HG02588 (cell line): ENCODE data around the gene FPGT.
"Not testable (repeated sequence)": the region's sequence is repeated elsewhere in the genome, so short reads cannot be mapped to it uniquely, and the experiment has no call there.

Experiments used
- ATAC-seq: cut with Tn5 transposase; IDR thresholded peaks from one replicate; pipeline ENCODE4 v1.9.1; 2021; ENCODE audit warnings: mild to moderate bottlenecking, moderate library complexity; ENCODE audit not compliant: unreplicated experiment

The FPGT gene

GRCh38 chr1:74197657-74198552 lies at the start of gene FPGT, which contains the start of gene LRRIQ3:
Gene FPGT, plus strand, starts transcription at chr1:74198242. Its CDS starts 37 bp downstream, at chr1:74198279.
Gene LRRIQ3, minus strand, starts transcription at chr1:74198176. Its CDS starts 14,492 bp downstream, at chr1:74183684.
- ATAC-seq = peak; percentile 96

DNA sequence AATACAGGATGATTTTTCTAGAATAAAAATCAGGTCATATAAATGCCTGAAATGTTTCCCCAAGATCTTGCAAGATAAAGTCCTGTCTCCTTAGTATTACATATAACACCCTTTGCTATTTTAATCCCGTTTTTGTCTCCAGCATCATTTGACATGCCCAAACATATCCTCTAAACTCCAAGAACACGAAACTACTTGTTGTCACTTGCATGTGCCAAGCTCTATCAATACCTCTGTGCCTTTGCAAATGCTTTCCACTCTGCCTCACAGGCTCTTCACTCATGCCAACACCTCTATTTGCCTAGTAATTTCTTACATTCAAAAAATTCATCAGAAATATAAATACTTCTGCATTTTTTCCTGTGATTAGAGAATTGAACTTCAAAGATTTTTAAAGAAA lies 38.0 kb upstream of the FPGT start:
- no peak for ATAC-seq

GRCh38 chr1:74161497-74161896 lies 36.5 kb upstream of the FPGT start:
- no peak for ATAC-seq

DNA sequence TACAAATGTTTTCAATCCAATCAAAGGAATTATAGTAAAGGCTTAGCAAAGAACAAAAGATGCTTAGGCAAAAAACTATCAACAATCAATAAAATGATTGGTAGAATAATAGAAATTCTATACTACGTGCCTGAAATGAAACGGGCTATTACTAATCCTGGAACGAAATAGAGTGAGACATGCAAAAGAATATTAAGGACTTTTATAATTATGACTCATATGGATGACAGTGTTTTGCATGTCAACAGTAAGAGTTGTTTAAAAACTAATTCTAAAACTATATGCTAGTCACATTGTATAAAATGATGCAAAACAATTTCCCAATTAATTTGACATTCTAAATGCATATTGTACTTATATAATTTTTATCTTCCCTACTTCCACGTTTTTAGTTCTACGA lies 35.7 kb upstream of the FPGT start:
- ATAC-seq = no peak

DNA sequence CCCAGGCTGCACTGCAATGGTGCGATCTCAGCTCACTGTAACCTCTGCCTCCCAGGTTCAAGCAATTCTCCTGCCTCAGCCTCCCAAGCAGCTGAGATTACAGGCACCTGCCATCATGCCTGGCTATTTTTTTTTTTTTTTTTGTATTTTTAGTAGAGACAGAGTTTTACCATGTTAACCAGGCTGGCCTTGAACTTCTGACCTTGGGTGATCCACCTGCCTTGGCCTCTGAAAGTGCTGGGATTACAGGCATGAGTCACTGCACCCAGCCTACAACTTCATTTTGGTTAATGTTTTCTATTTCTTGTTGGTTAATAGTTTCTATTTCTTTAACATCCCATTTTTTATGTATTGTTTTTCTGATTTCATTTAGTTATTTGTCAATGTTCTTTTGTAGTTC lies 23.6 kb upstream of the FPGT start:
- ATAC-seq = not testable (repeated sequence)

DNA sequence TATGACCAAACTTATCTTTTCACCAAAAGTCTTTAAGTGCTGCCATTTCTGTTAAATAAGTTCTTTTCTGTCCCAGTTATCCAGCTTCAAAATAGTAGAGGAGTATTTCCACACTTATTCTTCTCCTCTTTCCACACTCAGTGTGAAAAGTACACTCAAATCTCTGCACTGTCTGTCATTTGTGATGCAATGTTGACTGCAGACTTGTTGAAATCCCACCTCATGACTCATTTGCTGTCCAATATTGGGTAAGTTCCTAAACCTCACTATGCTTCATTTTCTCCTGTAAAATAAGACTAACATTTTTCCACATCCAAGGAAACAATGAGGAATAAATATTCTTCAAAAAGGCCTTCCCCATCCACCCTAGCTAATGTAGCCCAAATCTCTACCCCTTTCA lies 17.6 kb upstream of the FPGT start:
- no peak for ATAC-seq

DNA sequence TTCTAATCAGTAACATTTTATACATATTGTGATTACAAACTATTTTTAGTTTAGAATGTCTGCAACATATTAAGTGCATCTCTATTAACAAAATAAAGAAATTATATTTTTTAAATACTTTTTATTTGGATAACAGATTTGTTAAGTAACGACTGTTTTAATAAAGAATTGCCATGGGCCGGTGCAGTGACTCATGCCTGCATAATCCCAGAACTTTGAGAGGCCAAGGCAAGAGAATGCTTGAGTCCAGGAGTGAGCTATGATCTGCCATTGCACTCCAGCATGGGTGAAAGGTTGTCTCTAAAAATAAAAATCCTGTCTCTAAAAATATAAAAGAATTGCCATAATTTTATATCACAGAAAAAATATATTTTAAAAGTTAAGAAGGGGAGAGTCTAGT lies 4.1 kb upstream of the FPGT start:
- ATAC-seq = no peak

GRCh38 chr1:74195339-74195738 lies 2.7 kb upstream of the FPGT start:
- no peak for ATAC-seq

GRCh38 chr1:74197255-74197654 lies 787 bp upstream of the FPGT start:
- ATAC-seq = no peak

DNA sequence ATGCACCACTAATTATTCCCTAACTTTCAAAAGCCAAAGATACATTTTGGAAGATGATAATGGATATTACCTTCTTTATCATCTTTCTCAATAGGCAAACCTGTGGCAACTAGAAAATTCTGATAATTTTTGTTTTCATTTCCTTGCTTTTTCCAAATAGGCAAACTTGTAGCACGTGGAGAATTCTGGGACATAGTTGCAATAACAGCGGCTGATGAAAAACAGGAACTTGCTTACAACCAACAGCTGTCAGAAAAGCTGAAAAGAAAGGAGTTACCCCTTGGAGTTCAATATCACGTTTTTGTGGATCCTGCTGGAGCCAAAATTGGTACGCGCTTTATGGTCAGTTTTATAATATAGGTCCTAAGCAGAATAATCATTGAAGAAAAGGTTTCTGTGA lies 1.5 kb downstream of the FPGT start:
- ATAC-seq = no peak

DNA sequence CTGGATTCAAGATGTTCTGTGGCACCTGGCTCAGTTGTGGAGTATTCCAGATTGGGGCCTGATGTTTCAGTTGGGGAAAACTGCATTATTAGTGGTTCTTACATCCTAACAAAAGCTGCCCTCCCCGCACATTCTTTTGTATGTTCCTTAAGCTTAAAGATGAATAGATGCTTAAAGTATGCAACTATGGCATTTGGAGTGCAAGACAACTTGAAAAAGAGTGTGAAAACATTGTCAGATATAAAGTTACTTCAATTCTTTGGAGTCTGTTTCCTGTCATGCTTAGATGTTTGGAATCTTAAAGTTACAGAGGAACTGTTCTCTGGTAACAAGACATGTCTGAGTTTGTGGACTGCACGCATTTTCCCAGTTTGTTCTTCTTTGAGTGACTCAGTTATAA lies 7.2 kb downstream of the FPGT start:
- ATAC-seq = no peak

- ATAC-seq = no peak
Measured at GRCh38 chr1:74215229-74215628, 17.2 kb downstream of the FPGT start.

- no peak for ATAC-seq
Measured at GRCh38 chr1:74222701-74223100, 24.7 kb downstream of the FPGT start.

GRCh38 chr1:74223453-74223852 lies 25.4 kb downstream of the FPGT start:
- ATAC-seq = no peak

DNA sequence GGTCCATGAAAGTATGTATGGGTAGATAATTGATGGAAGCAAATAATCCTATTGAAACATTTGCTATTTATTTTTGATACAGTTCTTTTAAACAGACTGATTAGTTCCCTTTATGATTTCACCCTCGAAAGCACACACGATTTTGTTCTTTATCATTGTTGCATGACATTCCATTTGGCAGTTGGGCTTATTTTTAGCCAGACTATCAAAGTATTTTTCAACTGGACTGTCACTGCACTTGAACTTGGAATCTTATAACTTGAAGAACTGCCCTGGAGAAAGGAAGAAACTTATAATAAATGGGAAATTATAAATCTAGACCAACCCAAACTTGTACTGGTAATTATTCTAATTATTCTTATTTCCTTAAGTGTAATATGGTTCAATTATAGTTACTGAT lies 37.1 kb downstream of the FPGT start, which contains the start of gene TNNI3K:
Gene TNNI3K (plus strand): TSS at position 235 of the 400 bp plus-strand sequence. CDS start 65 bp downstream, at position 300.
- no peak for ATAC-seq

DNA sequence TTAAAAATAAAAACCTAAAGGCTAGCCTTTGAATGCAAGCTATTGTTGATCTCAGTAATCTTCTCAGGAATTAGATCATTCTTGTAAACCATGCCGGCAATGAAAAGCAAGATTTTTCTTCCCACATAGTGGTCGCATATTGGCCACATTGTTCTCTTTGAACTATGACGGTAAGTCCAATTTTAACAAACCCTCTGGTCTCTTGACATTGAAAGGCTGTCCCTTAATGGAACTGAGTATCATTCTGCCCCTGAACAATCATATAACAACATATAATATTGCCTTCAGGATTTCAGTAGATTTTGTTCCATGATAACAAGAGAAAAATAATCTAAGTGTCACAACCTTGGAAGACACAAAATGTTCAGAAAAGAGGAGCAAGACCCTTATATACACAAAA lies 38.4 kb downstream of the FPGT start:
- ATAC-seq = no peak

- ATAC-seq = no peak
Measured at GRCh38 chr1:74237035-74237434, 39.0 kb downstream of the FPGT start.

- ATAC-seq = no peak
Measured at GRCh38 chr1:74237787-74238186, 39.7 kb downstream of the FPGT start.

GRCh38 chr1:74245168-74245772 lies 47.2 kb downstream of the FPGT start:
- ATAC-seq = no peak

DNA sequence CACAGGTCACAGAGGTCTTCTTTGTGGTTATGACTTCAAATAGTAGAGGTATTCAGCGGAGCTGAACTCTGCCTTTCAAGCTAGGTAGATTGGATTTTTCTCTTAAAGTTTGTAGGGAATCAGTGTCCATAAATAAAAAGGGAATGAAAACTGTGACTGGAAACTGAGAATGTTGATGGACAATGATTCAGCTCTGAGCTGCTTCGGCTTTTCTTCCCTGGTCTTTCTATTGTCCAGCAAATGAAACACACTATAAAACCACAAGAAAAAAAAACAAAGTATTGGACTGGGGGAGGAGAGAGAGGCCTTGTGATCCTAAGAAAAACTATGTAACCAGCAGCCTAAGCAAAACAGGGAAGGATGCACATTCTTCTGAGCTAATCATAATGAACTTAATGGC lies 48.3 kb downstream of the FPGT start:
- ATAC-seq = no peak

DNA sequence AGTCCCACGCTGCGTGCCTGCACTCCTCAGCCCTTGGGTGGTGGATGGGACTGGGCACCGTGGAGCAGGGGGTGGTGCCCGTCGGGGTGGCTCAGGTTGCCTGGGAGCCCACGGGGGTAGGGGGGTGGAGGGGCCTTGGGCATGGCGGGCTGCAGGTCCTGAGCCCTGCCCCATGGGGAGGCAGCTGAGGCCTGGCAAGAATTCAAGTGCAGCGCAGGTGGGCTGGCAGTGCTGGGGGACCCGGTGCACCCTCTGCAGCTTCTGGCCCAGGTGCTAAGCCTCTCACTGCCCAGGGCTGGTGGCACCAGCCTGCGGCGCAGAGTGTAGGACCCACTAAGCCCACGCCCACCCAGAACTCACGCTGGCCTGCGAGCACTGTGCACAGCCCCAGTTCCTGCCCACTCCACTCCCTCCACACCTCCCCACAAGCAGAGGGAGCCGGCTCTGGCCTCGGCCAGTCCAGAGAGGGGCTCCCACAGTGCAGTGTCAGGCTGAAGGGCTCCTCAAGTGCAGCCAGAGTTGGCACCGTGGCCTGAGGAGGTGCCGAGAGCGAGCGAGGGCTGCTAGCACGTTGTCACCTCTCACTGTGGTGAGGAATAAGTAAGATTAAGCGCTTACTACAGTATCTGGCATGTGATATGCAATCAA lies 50.0 kb downstream of the FPGT start:
- no peak for ATAC-seq
